SIG-M5 treated with dmso at 0.1 percent for 504 hours (cell line): Measurements from ENCODE around the gene MINPP1.

Experiments
- DNase-seq: peaks from one replicate; lab custom pipeline; 2025; ENCODE audit not compliant: unreplicated experiment; lab: John Stamatoyannopoulos, UW

Gene MINPP1

GRCh38 chr10:87518937-87519336 is 14.2 kb downstream of the MINPP1 start:
- DNase-seq: no peak

- DNase-seq: no peak
Observed at GRCh38 chr10:87519582-87519981, 14.9 kb downstream of the MINPP1 start.

- DNase-seq: no peak
Observed at GRCh38 chr10:87523731-87524130, 19.0 kb downstream of the MINPP1 start.

GRCh38 chr10:87524296-87524695 is 19.6 kb downstream of the MINPP1 start:
- no peak for DNase-seq

- no peak for DNase-seq
Observed at GRCh38 chr10:87531908-87532622, 27.4 kb downstream of the MINPP1 start.

- DNase-seq: no peak
Observed at GRCh38 chr10:87532696-87533095, 28.0 kb downstream of the MINPP1 start.

GRCh38 chr10:87534173-87534858 is 29.6 kb downstream of the MINPP1 start:
- DNase-seq: no peak

GRCh38 chr10:87538092-87539015 is 33.7 kb downstream of the MINPP1 start:
- no peak for DNase-seq

- no peak for DNase-seq
Observed at GRCh38 chr10:87541114-87541513, 36.4 kb downstream of the MINPP1 start.

- no peak for DNase-seq
Observed at GRCh38 chr10:87544721-87545120, 40.0 kb downstream of the MINPP1 start.

- no peak for DNase-seq
Observed at GRCh38 chr10:87545783-87546182, 41.1 kb downstream of the MINPP1 start.

GRCh38 chr10:87546210-87546609 is 41.5 kb downstream of the MINPP1 start:
- peak; percentile 58 for DNase-seq

GRCh38 chr10:87546971-87547413 is 42.3 kb downstream of the MINPP1 start:
- DNase-seq: no peak

GRCh38 chr10:87547734-87548311 is 43.1 kb downstream of the MINPP1 start:
- no peak for DNase-seq

GRCh38 chr10:87550741-87551140 is 46.0 kb downstream of the MINPP1 start:
- no peak for DNase-seq

GRCh38 chr10:87551326-87551725 is 46.6 kb downstream of the MINPP1 start:
- DNase-seq: no peak

GRCh38 chr10:87552248-87552929 is 47.7 kb downstream of the MINPP1 start:
- no peak for DNase-seq

- DNase-seq: no peak
Observed at GRCh38 chr10:87557409-87557808, 52.7 kb downstream of the MINPP1 start.

GRCh38 chr10:87558333-87558732 is 53.6 kb downstream of the MINPP1 start:
- DNase-seq: no peak

GRCh38 chr10:87559392-87559791 is 54.7 kb downstream of the MINPP1 start:
- no peak for DNase-seq
